OCI-LY1 (cell line): ENCODE results near the gene SGCD.

Source experiments
- H2AFZ ChIP-seq: fragments of 200-600 bp; sonication (generic), shearing (Covaris generic); 2 replicates; pipeline ENCODE4 v1.6.0; 2014; ENCODE audit warnings: antibody characterized with exemption, mild to moderate bottlenecking, low read length
- H3F3A ChIP-seq: fragments of 200-600 bp; sonication (generic), shearing (Covaris generic); 2 replicates; pipeline ENCODE4 v1.6.0; 2014; ENCODE audit warnings: mild to moderate bottlenecking, antibody characterized with exemption, low read length, moderate library complexity; ENCODE audit not compliant: insufficient read depth
- H3K27ac ChIP-seq: fragments of 200-600 bp; sonication (generic); 2 replicates; pipeline ENCODE4 v1.5.1; 2014; ENCODE audit warnings: low read length, mixed run types, mild to moderate bottlenecking, low read depth; ENCODE audit not compliant: poor library complexity, severe bottlenecking
- H3K27me3 ChIP-seq: fragments of 200-600 bp; sonication (generic); 2 replicates; pipeline ENCODE4 v1.6.0; 2014; ENCODE audit warnings: antibody characterized with exemption, mild to moderate bottlenecking, low read length, moderate library complexity; ENCODE audit not compliant: insufficient read depth
- H3K36me3 ChIP-seq: fragments of 200-600 bp; sonication (generic); 2 replicates; pipeline ENCODE4 v1.6.1; 2014; ENCODE audit warnings: mild to moderate bottlenecking, antibody characterized with exemption, low read length, moderate library complexity, mixed read lengths; ENCODE audit not compliant: insufficient read depth
- H3K4me1 ChIP-seq: fragments of 200-600 bp; sonication (generic); 2 replicates; pipeline ENCODE4 v1.5.1; 2014; ENCODE audit warnings: mild to moderate bottlenecking, low read length, moderate library complexity; ENCODE audit not compliant: insufficient read depth, severe bottlenecking
- H3K4me2 ChIP-seq: fragments of 200-600 bp; sonication (generic), shearing (Covaris generic); 2 replicates; pipeline ENCODE4 v1.6.1; 2014; ENCODE audit warnings: low read length
- H3K4me3 ChIP-seq: fragments of 200-600 bp; sonication (generic); 2 replicates; pipeline ENCODE4 v1.5.1; 2014; ENCODE audit warnings: low read length, low read depth, mild to moderate bottlenecking, mixed read lengths; ENCODE audit not compliant: poor library complexity, severe bottlenecking
- H3K79me2 ChIP-seq: fragments of 200-600 bp; shearing (Covaris generic); 2 replicates; pipeline ENCODE4 v1.6.1; 2016; ENCODE audit warnings: mixed run types, low read length, mixed read lengths; ENCODE audit not compliant: insufficient read depth
- H3K9ac ChIP-seq: fragments of 200-600 bp; sonication (generic), shearing (Covaris generic); 2 replicates; pipeline ENCODE4 v1.6.1; 2014; ENCODE audit warnings: mild to moderate bottlenecking, low read length, mixed read lengths
- H3K9me2 ChIP-seq: fragments of 200-600 bp; sonication (generic), shearing (Covaris generic); 2 replicates; pipeline ENCODE4 v1.6.1; 2014; ENCODE audit warnings: low read depth, mild to moderate bottlenecking, low read length, mixed read lengths
- H3K9me3 ChIP-seq: fragments of 200-600 bp; shearing (Covaris generic); 2 replicates; pipeline ENCODE4 v1.6.1; 2014; ENCODE audit warnings: low read length, mixed read lengths
- H4K20me1 ChIP-seq: fragments of 200-600 bp; sonication (generic), shearing (Covaris generic); 2 replicates; pipeline ENCODE4 v1.6.0; 2016; ENCODE audit warnings: mild to moderate bottlenecking, low read length; ENCODE audit not compliant: insufficient read depth
- CTCF ChIP-seq: fragments of 200-600 bp; sonication (generic), shearing (Covaris generic); IDR thresholded peaks from 2 replicates; pipeline ENCODE4 v1.5.1; 2017; ENCODE audit warnings: mild to moderate bottlenecking, antibody characterized with exemption, low read length, moderate library complexity, mixed read lengths
- EZH2 ChIP-seq: fragments of 200-600 bp; sonication (generic), shearing (Covaris generic); IDR thresholded peaks from 2 replicates; pipeline ENCODE4 v1.8.0; 2017; ENCODE audit warnings: borderline replicate concordance, mixed run types, mild to moderate bottlenecking, antibody characterized with exemption, low read length, moderate library complexity, mixed read lengths

SGCD gene

GRCh38 chr5:156515121-156515520, 188.2 kb downstream of the SGCD start:
- Histone ChIP-seq H3F3A (no peaks in the 10 kb centered on the region), H2AFZ (no peak overlapping the region), H3K9me3 (no peaks in the 10 kb centered on the region), H4K20me1 (no peaks in the 10 kb centered on the region), H3K4me3 (no peak overlapping the region), H3K36me3 (no peaks in the 10 kb centered on the region), H3K4me2 (no peak overlapping the region), H3K27me3 (no peaks in the 10 kb centered on the region), H3K27ac (no peak overlapping the region), H3K79me2 (no peaks in the 10 kb centered on the region), H3K4me1 (no peaks in the 10 kb centered on the region), H3K9ac (no peak overlapping the region), H3K9me2 (no peaks in the 10 kb centered on the region)
- no peak for TF ChIP-seq CTCF

DNA sequence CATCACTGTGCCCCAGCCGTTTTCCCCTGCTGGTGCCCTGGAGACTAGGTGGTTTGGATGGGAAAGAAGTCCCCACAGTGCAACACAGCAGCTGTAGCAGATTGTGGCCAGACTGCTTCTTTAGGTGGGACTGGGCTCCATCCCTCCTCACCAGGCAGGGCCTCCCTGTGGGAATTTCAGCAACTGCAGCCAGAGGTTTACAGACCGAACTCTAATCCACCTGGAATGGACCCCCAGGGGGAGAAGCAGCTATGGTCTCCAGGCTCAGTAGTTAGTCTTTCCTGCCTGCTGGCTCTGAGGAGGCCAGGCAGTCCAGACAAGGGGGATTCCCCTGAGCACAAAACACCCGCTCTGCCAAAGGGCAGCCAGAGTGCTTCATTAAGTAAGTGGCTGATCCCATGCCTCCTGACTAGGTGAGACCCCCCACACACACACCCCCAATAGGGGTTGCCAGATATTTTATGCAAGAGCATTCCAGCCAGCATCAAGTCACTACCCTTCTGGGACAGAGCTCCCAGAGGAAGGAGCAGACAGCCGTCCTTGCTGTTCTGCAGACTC, 188.9 kb downstream of the SGCD start:
- H3K9ac ChIP-seq = no peak overlapping the region
- H2AFZ ChIP-seq = no peak overlapping the region
- H3K9me2 ChIP-seq = no peaks in the 10 kb centered on the region
- no peak overlapping the region for H3K27ac ChIP-seq
- no peaks in the 10 kb centered on the region for H3F3A ChIP-seq
- H3K4me2 ChIP-seq = no peak overlapping the region
- H4K20me1 ChIP-seq = no peaks in the 10 kb centered on the region
- H3K4me1 ChIP-seq = no peaks in the 10 kb centered on the region
- H3K27me3 ChIP-seq = no peaks in the 10 kb centered on the region
- H3K79me2 ChIP-seq = no peaks in the 10 kb centered on the region
- no peaks in the 10 kb centered on the region for H3K36me3 ChIP-seq
- no peak overlapping the region for H3K4me3 ChIP-seq
- TF ChIP-seq CTCF (no peak), EZH2 (no peak)
- no peaks in the 10 kb centered on the region for H3K9me3 ChIP-seq

GRCh38 chr5:156522651-156523529, 195.9 kb downstream of the SGCD start:
- Histone ChIP-seq H3K79me2 (no peaks in the 10 kb centered on the region), H3K9ac (no peak overlapping the region), H3K9me3 (no peaks in the 10 kb centered on the region), H3K4me3 (no peak overlapping the region), H3K9me2 (no peaks in the 10 kb centered on the region), H3K4me1 (no peaks in the 10 kb centered on the region), H3F3A (no peaks in the 10 kb centered on the region), H2AFZ (no peak overlapping the region), H3K27me3 (no peaks in the 10 kb centered on the region), H3K27ac (no peak overlapping the region), H3K4me2 (no peak overlapping the region), H3K36me3 (no peaks in the 10 kb centered on the region), H4K20me1 (no peaks in the 10 kb centered on the region)
- TF ChIP-seq EZH2 (no peak), CTCF (no peak)
